HFFc6 (cell line): ENCODE results near the gene RBFOX2. TPM values are rescaled to one million over a fixed set of nuclear protein-coding genes. Genes with fewer than 3 reads are reported as not detected.
A peak's percentile ranks its signal among the peaks of the same experiment; 100 is the strongest.

Source experiments
- DNase-seq: peaks from one replicate; pipeline ENCODE4 v3.0.0-alpha.2; 2018
- H3K27ac Mint-ChIP-seq: 2 replicates; pipeline ENCODE4 v1.8.0; 2020; ENCODE audit warnings: mild to moderate bottlenecking, mixed read lengths
- H3K27me3 Mint-ChIP-seq: 2 replicates; pipeline ENCODE4 v1.8.0; 2021; ENCODE audit warnings: mild to moderate bottlenecking, moderate library complexity, mixed read lengths; ENCODE audit not compliant: insufficient read depth
- H3K36me3 Mint-ChIP-seq: 2 replicates; pipeline ENCODE4 v1.8.0; 2021; ENCODE audit warnings: low read depth, mixed read lengths
- H3K4me1 Mint-ChIP-seq: 2 replicates; pipeline ENCODE4 v1.8.0; 2020; ENCODE audit warnings: low read depth, mixed read lengths
- H3K4me3 Mint-ChIP-seq: 2 replicates; pipeline ENCODE4 v1.8.0; 2020; ENCODE audit warnings: mild to moderate bottlenecking, moderate library complexity, mixed read lengths
- H3K9me3 Mint-ChIP-seq: 2 replicates; pipeline ENCODE4 v1.8.0; 2020; ENCODE audit warnings: mild to moderate bottlenecking, mixed read lengths
- CTCF ChIP-seq: fragments of 200-600 bp; sonication (generic); IDR thresholded peaks from 2 replicates; pipeline ENCODE4 v1.5.0; 2021; ENCODE audit warnings: antibody characterized with exemption, mild to moderate bottlenecking
- total RNA-seq, 6 experiments: library from RNA; stranded (reverse); fragmentation: NEBNext Ultra II Directional; extraction: Animal tissue kit (Norgen Biotek cat#: 25700); gene quantifications; 2 replicates in 1 of 6; 3 replicates in 5 of 6; pipeline ENCODE4 v1.2.3, GENCODE V29; 2021

Gene RBFOX2
- total RNA-seq, 6 experiments from 2014 or later: 139 to 165 (median 155) TPM

- TF ChIP-seq CTCF: no peak
- Mint-ChIP-seq H3K27ac (no peak overlapping the region), H3K4me1 (peaks cover 17% of the 10 kb centered on the region), H3K36me3 (peaks cover 14% of the 10 kb centered on the region), H3K4me3 (no peak overlapping the region), H3K9me3 (no peaks in the 10 kb centered on the region), H3K27me3 (no peaks in the 10 kb centered on the region)
- no peak for DNase-seq
Measured at GRCh38 chr22:35991168-35991567, 37.5 kb downstream of the RBFOX2 start.

- peaks cover 23% of the 10 kb centered on the region for H3K36me3 Mint-ChIP-seq
- H3K27ac Mint-ChIP-seq: no peak overlapping the region
- H3K4me3 Mint-ChIP-seq: no peak overlapping the region
- no peaks in the 10 kb centered on the region for H3K27me3 Mint-ChIP-seq
- no peak for DNase-seq
- no peak for TF ChIP-seq CTCF
- no peaks in the 10 kb centered on the region; the same call in 1 of the 2 replicates for H3K9me3 Mint-ChIP-seq
- no peaks in the 10 kb centered on the region; the same call in 1 of the 2 replicates for H3K4me1 Mint-ChIP-seq
Measured at GRCh38 chr22:35988030-35988429, 40.6 kb downstream of the RBFOX2 start.

- Mint-ChIP-seq H3K36me3 (peaks cover 18% of the 10 kb centered on the region), H3K4me3 (no peak overlapping the region), H3K27ac (peak overlapping the region; percentile 22; the same call in 1 of the 2 replicates), H3K4me1 (no peaks in the 10 kb centered on the region; the same call in 1 of the 2 replicates), H3K27me3 (no peaks in the 10 kb centered on the region), H3K9me3 (no peaks in the 10 kb centered on the region; the same call in 1 of the 2 replicates)
- TF ChIP-seq CTCF: no peak
- DNase-seq: no peak
Measured at GRCh38 chr22:35987487-35987886, 41.1 kb downstream of the RBFOX2 start.

GRCh38 chr22:35986088-35986487, 42.5 kb downstream of the RBFOX2 start:
- no peaks in the 10 kb centered on the region; the same call in 1 of the 2 replicates for H3K9me3 Mint-ChIP-seq
- no peak overlapping the region for H3K4me3 Mint-ChIP-seq
- peaks cover 13% of the 10 kb centered on the region for H3K36me3 Mint-ChIP-seq
- no peaks in the 10 kb centered on the region; the same call in 1 of the 2 replicates for H3K4me1 Mint-ChIP-seq
- H3K27ac Mint-ChIP-seq: peak overlapping the region; percentile 67
- DNase-seq: no peak
- no peak for TF ChIP-seq CTCF
- no peaks in the 10 kb centered on the region for H3K27me3 Mint-ChIP-seq

GRCh38 chr22:35985371-35985770, 43.3 kb downstream of the RBFOX2 start:
- Mint-ChIP-seq H3K27ac (peak overlapping the region; percentile 53), H3K4me1 (peaks cover 1% of the 10 kb centered on the region), H3K36me3 (peaks cover 18% of the 10 kb centered on the region)

More at GRCh38 chr22:35985371-35985770, 43.3 kb downstream of the RBFOX2 start:
- no peak for TF ChIP-seq CTCF
- Mint-ChIP-seq H3K9me3 (no peaks in the 10 kb centered on the region; the same call in 1 of the 2 replicates), H3K4me3 (no peak overlapping the region), H3K27me3 (no peaks in the 10 kb centered on the region)
- DNase-seq: no peak
